GM19452 (cell line): ENCODE data around the gene DYNC1LI2.
"Not testable (repeated sequence)": the region's sequence is repeated elsewhere in the genome, so short reads cannot be mapped to it uniquely, and the experiment has no call there.

ENCODE experiments used
- ATAC-seq: cut with Tn5 transposase; IDR thresholded peaks from one replicate; pipeline ENCODE4 v1.9.1; 2021; ENCODE audit not compliant: unreplicated experiment

DYNC1LI2 gene

GRCh38 chr16:66698046-66698445 lies 53.4 kb downstream of the DYNC1LI2 start:
- no peak for ATAC-seq

GRCh38 chr16:66696669-66697630 lies 54.5 kb downstream of the DYNC1LI2 start, which contains the start of gene CMTM4:
TSS of gene CMTM4 (minus strand) at chr16:66696743. CDS start at chr16:66696525, 218 bp downstream.
- ATAC-seq, result peak; percentile 89

GRCh38 chr16:66695935-66696668 lies 55.3 kb downstream of the DYNC1LI2 start:
- peak; percentile 45 for ATAC-seq

- ATAC-seq, result no peak
These were observed 55.9 kb downstream of the DYNC1LI2 start for GRCh38 chr16:66695471-66695934.

- ATAC-seq, result no peak
These were observed 58.3 kb downstream of the DYNC1LI2 start for GRCh38 chr16:66693149-66693548.

GRCh38 chr16:66692341-66692740 lies 59.1 kb downstream of the DYNC1LI2 start:
- ATAC-seq, result no peak

GRCh38 chr16:66691234-66691633 lies 60.2 kb downstream of the DYNC1LI2 start:
- no peak for ATAC-seq

GRCh38 chr16:66690106-66690847 lies 61.1 kb downstream of the DYNC1LI2 start:
- no peak for ATAC-seq

- no peak for ATAC-seq
These were observed 62.1 kb downstream of the DYNC1LI2 start for GRCh38 chr16:66689282-66689681.

GRCh38 chr16:66687906-66688625 lies 63.3 kb downstream of the DYNC1LI2 start:
- ATAC-seq, result no peak

- not testable (repeated sequence) for ATAC-seq
These were observed 65.8 kb downstream of the DYNC1LI2 start for GRCh38 chr16:66685501-66686115.

- no peak for ATAC-seq
These were observed 69.1 kb downstream of the DYNC1LI2 start for GRCh38 chr16:66682271-66682670.

GRCh38 chr16:66681676-66682075 lies 69.7 kb downstream of the DYNC1LI2 start:
- no peak for ATAC-seq

- ATAC-seq, result no peak
These were observed 73.1 kb downstream of the DYNC1LI2 start for GRCh38 chr16:66678337-66678736.

GRCh38 chr16:66677836-66678235 lies 73.6 kb downstream of the DYNC1LI2 start:
- ATAC-seq, result no peak

GRCh38 chr16:66677179-66677578 lies 74.2 kb downstream of the DYNC1LI2 start:
- no peak for ATAC-seq

- no peak for ATAC-seq
These were observed 74.8 kb downstream of the DYNC1LI2 start for GRCh38 chr16:66676599-66676998.

GRCh38 chr16:66673691-66674090 lies 77.7 kb downstream of the DYNC1LI2 start:
- ATAC-seq, result no peak
